Naive thymus-derived CD4-positive, alpha-beta T cell (primary cell): ENCODE measurements around the gene ATP12A. TPM values are rescaled to one million over a fixed set of nuclear protein-coding genes. Genes with fewer than 3 reads are reported as not detected.

Experiments
- ATAC-seq: fragments of 150-1000 bp; cut with Tn5 transposase; 2 replicates; pipeline ENCODE4 v1.10.0; 2021; ENCODE audit warnings: mild to moderate bottlenecking, moderate library complexity
- CTCF ChIA-PET: fragments of 350-600 bp; sonication (Branson Sonifier 250); formaldehyde crosslinking; loops from one replicate; lab custom pipeline; 2021; ENCODE audit warnings: antibody characterized with exemption; lab: Charles Lee
- POLR2A ChIA-PET: fragments of 350-600 bp; sonication (Branson Sonifier 250); formaldehyde crosslinking; loops from one replicate; lab custom pipeline; 2021; ENCODE audit warnings: antibody characterized with exemption, inconsistent platforms; lab: Charles Lee
- DNase-seq, 9 donors: peaks; one replicate each; pipeline versions ENCODE4 v3.0.0 to v3.0.0-alpha.2; 2020 to 2022; ENCODE audit warnings: mixed read lengths in 1 of 9
- H3K27ac ChIP-seq: one replicate; pipeline ENCODE4 v1.7.0; 2013; ENCODE audit warnings: mild to moderate bottlenecking, low read depth, low read length, moderate library complexity
- H3K27me3 ChIP-seq, 2 donors: one replicate each; pipeline ENCODE4 v1.7.0; 2013; ENCODE audit warnings: low read length in 2 of 2, mild to moderate bottlenecking in 2 of 2, moderate library complexity in 2 of 2; ENCODE audit not compliant: control insufficient read depth in 2 of 2, insufficient read depth in 2 of 2
- H3K36me3 ChIP-seq, 3 experiments: 1 replicate in 2 of 3; 2 replicates in 1 of 3; pipeline ENCODE4 v1.7.0; 2013; ENCODE audit warnings: low read length in 3 of 3, mild to moderate bottlenecking in 3 of 3, moderate library complexity in 1 of 3; ENCODE audit not compliant: insufficient read depth in 3 of 3, control insufficient read depth in 2 of 3
- H3K4me1 ChIP-seq, 2 donors: one replicate each; pipeline ENCODE4 v1.7.0; 2013; ENCODE audit warnings: low read length in 2 of 2, mild to moderate bottlenecking in 2 of 2, moderate library complexity in 1 of 2; ENCODE audit not compliant: control insufficient read depth in 2 of 2, insufficient read depth in 2 of 2
- H3K4me3 ChIP-seq: 2 replicates; pipeline ENCODE4 v1.7.0; 2013; ENCODE audit warnings: mild to moderate bottlenecking, low read length
- H3K9me3 ChIP-seq, 3 experiments: 1 replicate in 2 of 3; 2 replicates in 1 of 3; pipeline ENCODE4 v1.7.0; 2013; ENCODE audit warnings: low read length in 3 of 3; ENCODE audit not compliant: control insufficient read depth in 2 of 3
- H3K27ac Mint-ChIP-seq, 9 donors: one replicate each; pipeline ENCODE4 v1.8.0; 2020 to 2022; ENCODE audit warnings: mixed read lengths in 9 of 9, mild to moderate bottlenecking in 8 of 9, moderate library complexity in 5 of 9, inconsistent platforms in 2 of 9
- H3K27me3 Mint-ChIP-seq, 5 donors: one replicate each; pipeline ENCODE4 v1.8.0; 2021 to 2022; ENCODE audit warnings: mixed read lengths in 5 of 5, mild to moderate bottlenecking in 1 of 5
- H3K36me3 Mint-ChIP-seq, 5 donors: one replicate each; pipeline ENCODE4 v1.8.0; 2020 to 2022; ENCODE audit warnings: mixed read lengths in 5 of 5, mild to moderate bottlenecking in 3 of 5, inconsistent platforms in 1 of 5
- H3K4me1 Mint-ChIP-seq, 7 donors: one replicate each; pipeline ENCODE4 v1.8.0; 2020 to 2022; ENCODE audit warnings: mixed read lengths in 7 of 7, mild to moderate bottlenecking in 3 of 7, inconsistent platforms in 1 of 7
- H3K4me3 Mint-ChIP-seq, 10 donors: one replicate each; pipeline ENCODE4 v1.8.0; 2020 to 2022; ENCODE audit warnings: mild to moderate bottlenecking in 10 of 10, mixed read lengths in 10 of 10, moderate library complexity in 6 of 10, inconsistent platforms in 2 of 10
- H3K9me3 Mint-ChIP-seq, 11 donors: one replicate each; pipeline ENCODE4 v1.8.0; 2020 to 2022; ENCODE audit warnings: mixed read lengths in 11 of 11, mild to moderate bottlenecking in 4 of 11, inconsistent platforms in 1 of 11, moderate library complexity in 1 of 11
- intact Hi-C, 2 donors: fragments of 100-400 bp; cut with micrococcal nuclease; formaldehyde crosslinking; loops; one replicate each; pipeline ENCODE4 v1.15.1; 2023
- polyA plus RNA-seq, 2 donors: library from polyadenylated mRNA; unstranded; fragments of 300-500 nt; fragmentation: Illumina TruSeq; gene quantifications; one replicate each; pipeline ENCODE4 v1.2.3, GENCODE V29; 2021
- total RNA-seq, 6 experiments: library from RNA in 5 of 6; stranded (reverse) in 5 of 6; gene quantifications; 1 replicate in 5 of 6; 2 replicates in 1 of 6; pipeline ENCODE4 v1.2.3 and lab custom pipeline; 2021 to 2026

Gene ATP12A
- total and polyA plus RNA-seq, 7 experiments from 2014 or later, result 0.39 TPM; not detected in 6

DNA sequence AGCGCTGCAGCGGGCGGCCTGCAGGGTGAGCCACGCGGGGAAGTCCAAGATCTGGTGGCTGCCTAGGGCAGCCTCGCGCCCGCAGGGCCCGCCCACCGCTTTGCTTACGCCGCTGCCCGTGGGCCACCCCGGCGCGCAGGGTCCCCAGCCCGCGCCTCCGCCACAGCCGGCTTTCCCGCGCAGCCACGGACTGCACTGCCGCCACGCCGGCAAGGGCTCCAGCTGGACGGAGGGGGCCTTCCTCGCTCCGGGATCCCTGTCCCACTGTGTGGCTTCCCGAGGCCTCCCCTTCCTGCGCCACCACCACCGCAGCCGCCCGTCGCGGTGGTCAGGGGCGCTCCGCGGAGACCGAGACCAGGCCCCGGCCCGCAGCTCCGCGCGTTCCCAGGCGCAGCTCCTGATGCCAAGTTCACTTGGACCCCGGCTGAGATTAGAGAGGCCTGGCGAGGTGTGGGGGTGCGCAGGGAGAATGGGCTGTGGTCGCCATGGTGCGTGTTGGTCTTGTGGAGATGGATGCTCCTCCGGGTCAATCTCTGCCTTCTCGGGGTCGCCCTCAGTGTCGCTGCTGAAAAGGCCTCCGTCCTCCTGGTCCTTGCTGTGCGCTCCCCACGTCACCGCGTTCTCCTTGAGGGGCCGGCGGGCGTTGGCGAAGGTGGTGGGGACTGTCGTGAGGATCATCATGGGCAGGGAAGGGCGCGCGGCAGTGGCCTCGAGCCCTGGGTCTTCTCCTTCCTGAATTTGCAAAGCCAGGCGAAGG is 65.8 kb downstream of the ATP12A start:
- Mint-ChIP-seq H3K9me3 (peaks cover 0 to 2% (median 0%) of the 10 kb centered on the region in 11 donors), H3K4me1 (peaks cover 6 to 15% (median 11%) of the 10 kb centered on the region in 7 donors), H3K27me3 (peaks cover 39 to 70% (median 47%) of the 10 kb centered on the region in 5 donors), H3K4me3 (peak overlapping the region in 1 of 10 donors; percentile 69), H3K36me3 (no peaks in the 10 kb centered on the region), H3K27ac (no peak overlapping the region)
- no peak for ATAC-seq
- no peak for DNase-seq
- intact Hi-C loops, result no loop called here
- H3K4me3 ChIP-seq, result no peak overlapping the region
- ChIA-PET CTCF (no interaction called here), POLR2A (no interaction called here)
- H3K27ac ChIP-seq, result no peak overlapping the region
- H3K27me3 ChIP-seq, result no peaks in the 10 kb centered on the region
- H3K4me1 ChIP-seq, result no peaks in the 10 kb centered on the region
- H3K9me3 ChIP-seq, result no peaks in the 10 kb centered on the region
- H3K36me3 ChIP-seq, result no peaks in the 10 kb centered on the region

DNA sequence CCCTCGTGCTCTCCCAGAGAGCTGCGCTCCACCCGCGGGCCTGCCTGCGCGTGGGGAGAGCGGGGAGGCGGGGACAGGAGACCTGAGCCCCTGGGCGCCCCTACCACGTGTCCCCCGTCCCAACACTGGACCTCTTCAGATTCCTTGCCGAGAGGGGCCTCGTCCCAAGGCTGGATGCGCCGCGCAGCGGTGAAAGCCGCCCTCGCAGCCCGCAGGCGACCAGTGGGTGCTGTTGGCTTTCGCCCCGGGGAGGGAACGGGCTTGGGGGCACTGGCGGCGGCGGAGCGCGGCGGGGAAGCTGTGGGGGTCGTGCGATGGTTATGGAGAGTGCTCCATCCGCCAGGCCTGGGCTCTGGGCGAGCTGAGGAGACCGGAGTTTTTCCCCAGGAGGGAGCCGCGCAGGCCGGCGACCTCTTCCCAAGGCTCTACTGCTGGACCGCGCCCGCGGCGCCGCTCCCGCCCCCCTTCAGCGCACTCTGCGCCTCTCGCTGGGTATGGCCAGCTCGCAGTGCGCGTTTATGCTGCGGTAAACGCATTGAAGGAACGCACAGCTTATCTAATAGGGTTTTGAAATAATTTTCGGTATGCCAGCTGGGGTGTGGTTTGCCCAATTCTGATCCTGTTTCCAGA is 66.5 kb downstream of the ATP12A start:
- intact Hi-C loops, result no loop called here

DNA sequence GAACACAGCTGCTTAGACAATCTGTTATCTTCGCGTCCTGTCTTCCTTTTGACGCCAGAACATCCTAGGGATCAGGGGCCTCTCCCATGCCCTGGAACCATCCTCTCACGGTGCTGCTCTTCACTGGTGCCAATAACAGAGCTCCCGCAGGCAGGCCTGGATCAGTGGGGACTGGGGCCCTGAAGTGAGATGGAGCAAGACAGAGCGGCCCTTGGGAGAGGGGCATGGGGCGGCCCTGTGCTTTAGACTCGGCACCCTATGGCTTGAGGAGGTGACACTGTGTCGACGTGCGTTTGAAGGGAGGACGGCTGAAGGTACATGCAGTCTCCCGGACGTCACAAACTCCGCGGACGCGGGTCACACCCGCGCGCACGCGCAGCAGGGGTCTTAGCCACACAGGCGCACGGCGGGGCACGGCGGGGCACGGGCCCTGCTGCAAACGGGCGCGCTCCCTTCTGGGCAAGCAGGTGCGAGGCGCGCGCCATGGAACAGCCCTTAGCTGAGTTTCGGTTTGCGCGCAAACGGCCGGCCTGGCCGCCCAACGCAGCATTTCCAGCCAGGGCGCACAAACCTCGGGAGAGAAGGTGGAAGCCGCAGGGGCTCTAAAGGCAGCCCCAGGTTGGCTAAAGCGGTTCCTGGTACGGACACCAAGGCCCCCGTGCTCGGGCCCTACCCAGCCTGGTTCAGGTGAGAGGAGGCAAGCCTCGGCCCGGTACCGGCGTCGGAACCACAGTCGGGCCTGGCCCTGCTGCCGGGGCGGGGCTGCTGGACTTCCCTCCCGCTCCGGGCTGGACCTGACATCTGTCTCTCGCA is 67.2 kb downstream of the ATP12A start:
- ATAC-seq (no peak), DNase-seq (no peak)
- H3K27ac ChIP-seq, result no peak overlapping the region
- H3K4me1 ChIP-seq, result no peaks in the 10 kb centered on the region
- intact Hi-C loops, result no loop called here
- Mint-ChIP-seq H3K27ac (no peak overlapping the region), H3K27me3 (peaks cover 51 to 80% (median 56%) of the 10 kb centered on the region in 5 donors), H3K4me1 (peaks cover 6 to 15% (median 11%) of the 10 kb centered on the region in 7 donors), H3K4me3 (peak overlapping the region; percentile 30 to 73 (median 67)), H3K9me3 (peaks cover 0 to 2% (median 0%) of the 10 kb centered on the region in 11 donors), H3K36me3 (no peaks in the 10 kb centered on the region)
- POLR2A ChIA-PET, result no interaction called here
- H3K4me3 ChIP-seq, result no peak overlapping the region
- H3K27me3 ChIP-seq, result no peaks in the 10 kb centered on the region
- no peaks in the 10 kb centered on the region for H3K9me3 ChIP-seq
- CTCF ChIA-PET, result no interaction called here
- no peaks in the 10 kb centered on the region for H3K36me3 ChIP-seq

More for the DNA sequence above, 66.5 kb downstream of the ATP12A start:
- H3K36me3 ChIP-seq, result no peaks in the 10 kb centered on the region
- H3K27me3 ChIP-seq, result no peaks in the 10 kb centered on the region
- ATAC-seq, result no peak
- POLR2A ChIA-PET, result no interaction called here
- H3K4me1 Mint-ChIP-seq, result peaks cover 6 to 15% (median 11%) of the 10 kb centered on the region in 7 donors
- H3K9me3 Mint-ChIP-seq, result peaks cover 0 to 2% (median 0%) of the 10 kb centered on the region in 11 donors
- CTCF ChIA-PET, result no interaction called here
- no peak overlapping the region for H3K27ac Mint-ChIP-seq
- no peak for DNase-seq
- no peaks in the 10 kb centered on the region for H3K9me3 ChIP-seq
- no peak overlapping the region for H3K27ac ChIP-seq
- peaks cover 46 to 77% (median 50%) of the 10 kb centered on the region in 5 donors for H3K27me3 Mint-ChIP-seq
- H3K4me3 Mint-ChIP-seq, result peak overlapping the region in 8 of 10 donors; percentile 41 to 73 (median 64)
- no peak overlapping the region for H3K4me3 ChIP-seq
- no peaks in the 10 kb centered on the region for H3K36me3 Mint-ChIP-seq
- no peaks in the 10 kb centered on the region for H3K4me1 ChIP-seq

DNA sequence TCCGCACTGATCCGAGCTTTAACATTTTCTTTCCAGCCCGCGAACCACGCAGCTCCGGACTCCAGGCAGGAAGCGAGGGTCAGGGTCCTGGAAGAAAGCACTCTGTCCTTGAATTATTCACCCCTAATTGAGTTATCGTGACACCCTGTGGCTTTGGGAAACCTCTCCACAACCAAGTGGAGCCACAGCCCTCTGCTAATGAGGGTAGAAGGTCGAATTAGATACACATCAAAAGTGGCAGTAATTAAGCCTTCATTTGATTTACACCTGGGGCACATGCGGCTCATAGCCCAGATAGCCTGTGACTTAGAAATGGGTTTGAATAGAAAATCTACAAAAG is 67.8 kb downstream of the ATP12A start:
- H3K4me3 ChIP-seq, result no peak overlapping the region
- Mint-ChIP-seq H3K27ac (no peak overlapping the region), H3K36me3 (no peaks in the 10 kb centered on the region), H3K9me3 (peaks cover 0 to 2% (median 0%) of the 10 kb centered on the region in 11 donors), H3K4me1 (peaks cover 6 to 15% (median 11%) of the 10 kb centered on the region in 7 donors), H3K4me3 (peak overlapping the region; percentile 16 to 72 (median 60)), H3K27me3 (peaks cover 51 to 79% (median 55%) of the 10 kb centered on the region in 5 donors)
- no peaks in the 10 kb centered on the region for H3K27me3 ChIP-seq
- DNase-seq, result no peak
- H3K4me1 ChIP-seq, result no peaks in the 10 kb centered on the region
- ATAC-seq, result no peak
- H3K9me3 ChIP-seq, result no peaks in the 10 kb centered on the region
- H3K36me3 ChIP-seq, result no peaks in the 10 kb centered on the region
- intact Hi-C loops, result no loop called here
- H3K27ac ChIP-seq, result no peak overlapping the region
- ChIA-PET CTCF (no interaction called here), POLR2A (no interaction called here)

DNA sequence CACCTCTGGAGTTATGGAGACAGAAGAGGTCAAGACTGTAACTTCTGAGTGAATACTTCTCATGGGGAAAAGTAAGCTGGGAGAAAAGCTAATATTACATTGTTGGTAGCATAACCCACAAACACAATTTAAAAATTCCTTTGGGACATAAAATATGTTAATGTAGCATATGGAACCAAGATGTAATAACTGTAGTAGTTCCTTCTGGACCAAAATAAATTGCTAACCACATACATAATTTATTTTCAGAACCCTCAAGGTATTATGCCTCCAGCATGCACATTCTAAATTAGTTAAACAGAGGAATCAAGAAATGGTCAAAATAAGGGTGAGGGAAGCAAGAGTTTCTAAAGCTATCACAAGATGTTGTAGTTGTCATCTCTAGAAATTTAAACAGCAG is 79.0 kb downstream of the ATP12A start:
- intact Hi-C loops, result no loop called here
- DNase-seq (no peak), ATAC-seq (no peak)
- Histone ChIP-seq H3K27me3 (no peaks in the 10 kb centered on the region), H3K27ac (no peak overlapping the region), H3K4me3 (no peak overlapping the region), H3K9me3 (no peaks in the 10 kb centered on the region), H3K36me3 (no peaks in the 10 kb centered on the region), H3K4me1 (no peaks in the 10 kb centered on the region)
- CTCF ChIA-PET, result no interaction called here
- H3K9me3 Mint-ChIP-seq, result no peaks in the 10 kb centered on the region
- no peaks in the 10 kb centered on the region for H3K36me3 Mint-ChIP-seq
- H3K27me3 Mint-ChIP-seq, result peaks cover 18 to 31% (median 24%) of the 10 kb centered on the region in 5 donors
- POLR2A ChIA-PET, result no interaction called here
- H3K27ac Mint-ChIP-seq, result no peak overlapping the region
- no peak overlapping the region for H3K4me3 Mint-ChIP-seq
- no peaks in the 10 kb centered on the region for H3K4me1 Mint-ChIP-seq
